Stimulated activated CD4-positive, alpha-beta T cell treated with anti-CD3 and anti-CD28 coated beads, Interleukin-1b, Interleukin-23, amount 100 ng/mL, for 48 hours (primary cell): Measurements from ENCODE around the gene PGM1.
"Not testable (repeated sequence)": the region's sequence is repeated elsewhere in the genome, so short reads cannot be mapped to it uniquely, and the experiment has no call there.

ENCODE experiments used
- DNase-seq: peaks from one replicate; pipeline ENCODE4 v3.0.0-alpha.2; 2020

Gene PGM1

GRCh38 chr1:63593303-63593885, at the start of gene PGM1:
TSS of gene PGM1 (plus strand) at chr1:63593411. CDS start at chr1:63593489, 78 bp downstream.
- peak; percentile 79 for DNase-seq

GRCh38 chr1:63545780-63546179, 47.4 kb upstream of the PGM1 start:
- DNase-seq = no peak

DNA sequence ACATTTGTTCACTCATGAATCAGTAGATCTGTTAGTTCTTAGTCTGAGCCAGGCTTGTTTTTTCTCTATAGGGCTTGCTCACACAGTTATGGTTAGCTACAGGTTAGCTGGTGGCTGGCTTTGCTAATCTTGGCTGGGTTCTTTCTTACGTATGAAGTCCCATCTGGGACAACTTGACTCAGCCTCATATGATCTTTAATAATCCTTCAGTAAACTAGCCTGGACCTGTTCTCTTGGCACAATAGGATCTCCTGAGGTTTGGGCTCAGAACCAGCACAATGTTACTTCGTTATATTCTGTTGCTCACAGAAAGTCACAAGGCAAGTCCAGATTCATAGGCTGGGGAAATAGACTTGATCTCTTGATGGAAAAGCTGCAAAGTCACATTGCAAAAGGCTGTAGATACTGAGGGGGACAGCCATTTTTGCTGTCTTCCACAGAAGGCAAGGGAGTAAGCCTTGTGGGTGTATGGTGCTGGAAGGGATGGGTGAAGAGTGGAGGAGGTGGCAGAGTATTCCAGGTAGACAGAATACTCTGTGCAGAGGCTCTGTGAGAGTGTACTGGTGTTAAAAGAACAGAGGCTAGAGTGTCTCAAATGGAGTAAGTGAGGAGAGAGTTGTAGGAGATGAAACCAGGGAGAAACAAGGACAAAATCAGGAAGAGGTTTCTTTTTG, 45.5 kb upstream of the PGM1 start:
- no peak for DNase-seq

- DNase-seq = no peak
These were observed 44.9 kb upstream of the PGM1 start for GRCh38 chr1:63548303-63548702.

- no peak for DNase-seq
These were observed 44.3 kb upstream of the PGM1 start for GRCh38 chr1:63548877-63549276.

GRCh38 chr1:63555480-63555879, 37.7 kb upstream of the PGM1 start:
- DNase-seq = no peak

DNA sequence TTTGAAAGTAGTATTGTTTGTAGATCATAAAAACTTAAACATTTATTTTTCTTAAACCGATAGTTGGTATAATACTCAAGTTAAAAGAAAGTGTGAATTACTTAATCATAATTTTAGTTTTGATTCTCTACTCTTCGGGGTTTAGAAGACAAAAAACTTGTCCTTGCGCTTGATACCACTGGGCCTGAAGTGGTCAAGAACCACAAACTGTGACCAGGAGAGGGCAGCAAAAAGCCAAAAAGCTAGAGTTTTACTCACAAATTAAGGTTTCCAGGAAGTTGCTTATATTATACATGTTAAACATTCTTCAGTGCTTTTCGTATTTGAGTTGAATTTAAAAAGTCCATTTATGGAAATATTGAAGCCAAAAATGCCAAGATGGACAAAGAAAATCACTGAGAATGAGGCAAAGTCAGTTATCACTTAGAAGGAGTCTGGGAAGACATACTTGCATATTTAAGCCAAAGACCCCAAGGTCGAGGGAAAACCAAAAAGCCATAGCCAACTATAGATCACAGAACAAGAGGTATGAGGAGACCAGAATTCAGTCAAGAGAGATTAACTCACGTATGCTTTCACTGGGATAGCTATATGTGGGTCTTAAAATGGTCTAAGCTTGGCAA, 35.7 kb upstream of the PGM1 start:
- peak; percentile 8 for DNase-seq

DNA sequence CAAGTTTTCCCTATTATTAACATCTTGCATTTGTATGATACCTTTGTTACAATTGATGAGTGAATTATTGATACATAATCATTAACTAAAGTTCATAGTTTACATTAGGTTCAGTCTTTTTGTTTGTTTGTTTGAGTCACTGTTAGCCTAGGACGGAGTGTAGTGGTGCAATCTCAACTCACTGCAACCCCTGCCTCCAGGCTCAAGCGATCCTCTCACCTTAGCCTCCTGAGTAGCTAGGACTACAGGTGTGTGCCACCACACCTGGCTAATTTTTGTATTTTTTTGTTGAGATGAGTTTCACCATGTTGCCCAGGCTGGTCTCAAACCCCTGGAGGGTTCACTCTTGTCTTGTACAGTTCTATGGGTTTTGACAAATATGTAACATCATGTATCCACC, 33.9 kb upstream of the PGM1 start:
- no peak for DNase-seq

GRCh38 chr1:63563745-63564144, 29.5 kb upstream of the PGM1 start:
- DNase-seq = no peak

DNA sequence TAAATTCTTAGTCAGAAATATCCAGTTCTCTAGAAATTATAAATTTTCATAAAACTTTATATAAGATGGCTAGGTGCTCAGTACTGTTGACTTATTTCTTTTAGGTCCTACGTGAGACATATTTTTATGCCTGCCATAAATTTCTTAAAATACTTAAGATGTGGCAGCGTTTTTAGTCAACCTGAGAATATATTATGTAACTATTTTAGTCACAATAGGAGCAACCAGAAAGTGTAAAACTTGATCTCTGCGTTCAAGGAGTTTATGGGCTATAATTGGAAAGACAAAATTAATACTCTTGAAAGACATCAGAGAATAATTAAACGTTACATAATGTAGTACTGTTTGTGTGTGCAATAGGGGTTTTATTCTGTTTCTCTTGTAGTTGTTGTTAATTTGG, 24.1 kb upstream of the PGM1 start:
- DNase-seq = no peak

DNA sequence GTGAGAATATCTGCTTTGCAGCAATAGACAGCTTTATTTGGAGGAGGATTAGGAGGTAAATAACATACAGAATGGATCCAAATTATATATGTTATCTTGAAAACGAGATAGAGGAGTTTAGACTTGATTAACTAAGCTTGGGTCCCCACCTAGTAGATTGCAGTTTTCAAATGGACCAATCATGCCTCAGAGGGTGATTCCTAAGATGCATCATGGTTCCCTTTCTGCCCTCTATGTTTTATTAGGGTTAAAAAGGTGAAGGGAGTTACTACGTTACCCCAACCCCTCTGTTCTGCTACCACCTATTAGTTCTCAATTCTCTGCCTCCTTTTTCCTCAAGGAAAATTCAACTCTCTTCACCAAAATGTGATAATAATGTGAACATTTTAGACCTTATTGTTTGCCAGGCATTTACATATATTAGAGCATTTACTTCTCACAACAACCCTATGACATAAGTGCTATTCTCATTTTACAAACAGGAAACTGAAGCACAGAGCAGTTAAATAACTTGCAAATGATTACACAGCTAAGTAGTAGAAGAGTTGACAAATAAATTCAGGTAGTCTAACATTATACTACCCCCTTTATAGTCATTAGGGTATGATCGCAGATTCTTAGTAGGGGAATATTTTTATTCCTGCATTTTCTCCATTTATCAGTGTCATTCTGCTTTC, 23.4 kb upstream of the PGM1 start:
- DNase-seq = no peak

DNA sequence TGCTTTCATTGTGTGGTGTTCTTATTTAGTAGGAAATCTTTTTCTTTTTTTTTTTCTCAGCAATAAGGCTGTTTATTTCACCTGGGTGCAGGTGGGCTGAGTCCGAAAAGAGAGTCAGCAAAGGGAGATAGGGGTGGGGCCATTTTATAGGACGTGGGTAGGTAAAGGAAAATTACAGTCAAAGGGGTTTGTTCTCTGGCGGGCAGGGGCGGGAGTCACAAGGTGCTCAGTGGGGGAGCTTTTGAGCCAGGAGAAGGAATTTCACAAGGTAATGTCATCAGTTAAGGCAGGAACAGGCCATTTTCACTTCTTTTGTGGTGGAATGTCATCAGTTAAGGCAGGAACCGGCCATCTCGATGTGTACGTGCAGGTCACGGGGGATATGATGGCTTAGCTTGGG, 20.5 kb upstream of the PGM1 start:
- not testable (repeated sequence) for DNase-seq

DNA sequence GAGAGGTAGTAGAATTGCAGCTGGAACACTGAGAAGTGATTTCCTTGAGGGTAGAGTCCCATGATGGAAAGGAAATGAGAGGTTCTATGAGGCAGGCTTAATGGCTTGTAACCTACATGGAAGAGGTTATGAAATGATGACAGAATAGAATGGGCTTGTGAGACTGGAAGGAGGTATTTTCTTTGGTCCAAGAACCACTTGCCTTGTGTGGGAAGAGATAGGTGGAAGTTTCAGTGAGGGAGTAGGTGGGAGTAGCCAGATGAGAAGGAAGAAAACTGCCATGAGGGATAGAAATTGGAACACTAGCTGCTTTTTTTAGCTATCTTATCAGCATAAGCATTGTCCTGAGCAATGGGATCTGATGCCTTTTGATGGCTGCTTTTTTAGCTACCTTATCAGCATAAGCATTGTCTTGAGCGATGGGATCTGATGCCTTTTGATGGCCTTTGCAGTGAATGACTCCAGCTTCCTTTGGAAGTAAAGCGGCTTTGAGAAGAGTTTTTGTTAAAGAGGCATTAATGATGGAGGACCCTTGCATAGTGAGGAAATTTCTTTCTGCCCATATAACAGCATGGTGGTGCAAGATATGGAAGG, 18.9 kb upstream of the PGM1 start:
- not testable (repeated sequence) for DNase-seq

DNA sequence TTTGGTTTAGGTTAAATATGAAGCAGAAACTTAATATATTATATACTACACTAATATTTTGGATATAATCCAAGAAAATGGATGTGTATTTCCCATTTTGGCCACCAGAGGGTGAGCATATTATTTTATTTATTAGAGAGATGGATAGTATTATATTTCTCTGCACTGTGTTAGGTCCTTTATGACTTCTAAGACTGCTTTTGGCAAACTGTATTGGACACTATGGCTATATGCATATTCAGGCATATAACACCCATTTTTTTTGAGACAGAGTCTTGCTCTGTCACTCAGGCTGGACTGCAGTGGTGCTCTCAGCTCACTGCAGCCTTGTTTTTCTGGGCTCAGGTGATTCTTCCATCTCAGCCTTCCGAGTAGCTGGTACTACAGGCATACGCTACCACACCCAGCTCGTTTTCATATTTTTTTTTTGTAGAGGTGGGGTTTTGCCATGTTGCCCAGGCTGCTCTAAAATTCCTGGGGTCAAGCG, 17.8 kb upstream of the PGM1 start:
- no peak for DNase-seq

GRCh38 chr1:63586326-63586725, 6.9 kb upstream of the PGM1 start:
- peak; percentile 13 for DNase-seq

DNA sequence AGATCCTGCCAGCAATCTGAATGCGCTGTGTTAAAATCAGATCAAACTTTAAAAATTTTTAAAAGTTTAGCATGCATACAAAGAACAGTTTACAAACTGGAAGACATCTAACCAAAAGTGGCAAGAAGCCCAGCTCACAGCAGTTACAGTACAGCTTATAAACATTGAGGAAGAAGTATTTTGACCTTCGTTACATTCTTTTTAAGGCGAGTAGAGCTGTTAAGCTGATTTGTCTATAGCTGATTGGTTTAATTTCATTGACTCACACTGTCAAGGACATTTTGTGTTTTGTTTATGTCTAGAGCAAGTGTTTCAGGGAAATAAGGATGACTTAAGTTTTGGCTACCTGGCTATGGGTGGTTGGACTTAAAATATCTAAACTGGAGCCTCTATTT, 3.0 kb upstream of the PGM1 start:
- DNase-seq = no peak

DNA sequence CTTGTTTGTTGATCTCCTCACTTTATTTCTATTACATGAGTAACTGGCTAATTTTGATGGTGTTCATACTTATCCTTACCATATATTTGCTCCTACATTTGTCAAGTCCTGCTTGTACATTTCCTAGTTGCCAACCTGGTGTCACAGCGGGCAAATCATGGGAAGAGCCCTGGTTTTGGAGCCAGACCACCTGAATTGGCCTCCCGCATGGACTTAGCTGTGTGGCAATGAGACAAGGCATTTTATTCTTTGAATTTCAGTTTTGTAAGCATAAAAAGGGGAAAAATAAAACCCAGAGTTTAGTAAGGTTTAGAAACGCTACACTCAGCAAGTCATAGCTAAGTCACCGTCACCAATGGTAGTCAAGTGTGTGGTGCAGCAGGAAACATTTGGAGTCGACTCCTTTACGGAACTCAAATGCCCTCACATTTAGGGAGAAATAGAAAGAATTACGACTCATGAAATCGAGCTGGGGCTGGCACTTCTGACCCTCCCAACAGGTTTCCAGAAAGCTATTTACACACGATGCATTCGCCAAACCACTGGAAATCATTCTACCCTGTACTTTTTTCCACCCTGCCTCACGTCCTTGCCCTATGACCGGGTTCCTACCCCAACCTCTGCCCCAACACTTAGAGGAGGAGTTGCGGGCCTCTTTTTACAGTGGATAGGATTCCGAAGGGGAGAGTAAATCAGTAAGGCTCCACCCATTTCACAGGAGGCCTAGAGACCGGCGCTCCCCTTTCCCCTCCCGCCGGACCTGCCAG, 492 bp upstream of the PGM1 start:
- DNase-seq = peak; percentile 55

- DNase-seq = peak; percentile 82
These were observed 835 bp downstream of the PGM1 start for GRCh38 chr1:63593886-63594605.

DNA sequence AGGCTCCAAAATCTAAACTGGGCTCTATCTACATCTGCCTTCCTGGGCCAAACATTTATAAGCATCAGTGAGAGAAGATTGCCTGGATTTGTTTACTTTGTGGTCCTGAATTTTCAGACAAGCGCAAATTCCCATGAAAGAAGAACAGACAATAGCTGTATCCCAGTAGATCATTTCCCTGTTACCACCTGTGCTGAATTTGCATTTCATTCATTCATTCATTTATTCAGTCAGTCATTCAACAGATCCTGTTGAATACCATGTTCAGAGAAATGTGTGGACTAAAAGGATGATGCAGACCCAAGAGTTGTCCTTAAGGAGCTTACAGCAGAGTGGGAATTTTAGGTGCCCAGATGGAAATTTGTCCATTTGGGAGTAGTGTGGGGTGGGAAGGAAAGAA, 2.2 kb downstream of the PGM1 start:
- DNase-seq = no peak

- no peak for DNase-seq
These were observed 6.6 kb downstream of the PGM1 start for GRCh38 chr1:63599799-63600198.

DNA sequence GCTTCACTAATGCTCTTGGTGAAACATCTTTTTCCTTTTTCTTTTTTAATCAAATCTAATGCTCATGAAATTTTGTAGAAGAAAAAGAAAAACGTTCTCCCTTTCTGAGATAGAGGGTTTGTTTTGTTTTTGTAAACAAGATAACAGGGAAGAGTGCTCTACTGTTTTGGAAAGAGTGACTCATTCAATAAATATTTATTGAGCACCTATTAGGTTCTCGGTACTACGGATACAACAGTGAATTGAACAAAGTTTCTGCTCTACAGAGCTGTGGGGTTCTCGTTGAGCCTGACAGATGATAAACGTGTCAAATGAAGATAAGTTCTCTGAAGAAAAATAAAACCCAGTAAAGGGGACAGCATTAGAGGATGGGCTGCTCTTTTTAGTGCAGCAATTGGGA, 7.0 kb downstream of the PGM1 start:
- DNase-seq = no peak

DNA sequence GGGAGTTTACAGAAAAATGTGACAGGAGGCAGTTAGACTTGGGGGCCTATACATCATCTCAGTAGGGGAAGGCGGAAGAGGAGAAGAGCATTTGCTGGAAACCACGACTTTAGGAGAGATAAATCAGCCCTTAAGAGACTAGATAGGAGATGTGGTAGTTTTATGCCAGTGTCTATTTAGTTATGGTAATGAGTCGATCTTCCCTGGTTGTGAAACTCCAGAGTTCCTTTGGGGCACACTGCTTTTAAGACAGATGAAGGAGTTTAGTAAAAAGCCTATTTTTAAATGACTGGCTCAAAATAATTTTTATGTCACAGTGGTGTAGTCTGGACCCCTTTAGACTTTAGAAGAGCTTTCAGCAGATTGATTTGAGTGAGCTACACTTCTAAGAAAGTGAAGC, 7.8 kb downstream of the PGM1 start:
- DNase-seq = no peak
